ENCODE data around the gene OLFML2A.
"Not testable (repeated sequence)": the region's sequence is repeated elsewhere in the genome, so short reads cannot be mapped to it uniquely, and the experiment has no call there.

The OLFML2A gene

GRCh38 chr9:124761710-124762109 lies 15.2 kb upstream of the OLFML2A start:
- no peak for DNase-seq

GRCh38 chr9:124762633-124763032 lies 14.3 kb upstream of the OLFML2A start:
- DNase-seq = no peak

GRCh38 chr9:124764774-124765438 lies 12.0 kb upstream of the OLFML2A start:
- DNase-seq = no peak

- DNase-seq = no peak
Measured at GRCh38 chr9:124765439-124765835, 11.5 kb upstream of the OLFML2A start.

- DNase-seq = no peak
Measured at GRCh38 chr9:124766326-124766725, 10.6 kb upstream of the OLFML2A start.

GRCh38 chr9:124766815-124767554 lies 9.9 kb upstream of the OLFML2A start:
- DNase-seq = peak; percentile 22

- peak; percentile 39 for DNase-seq
Measured at GRCh38 chr9:124767821-124768220, 9.1 kb upstream of the OLFML2A start.

GRCh38 chr9:124768334-124768733 lies 8.6 kb upstream of the OLFML2A start:
- DNase-seq = no peak

- no peak for DNase-seq
Measured at GRCh38 chr9:124768750-124769548, 8.0 kb upstream of the OLFML2A start.

GRCh38 chr9:124769549-124770358 lies 7.2 kb upstream of the OLFML2A start:
- DNase-seq = no peak

GRCh38 chr9:124770359-124771020 lies 6.4 kb upstream of the OLFML2A start:
- DNase-seq = peak; percentile 44

GRCh38 chr9:124771021-124771866 lies 5.7 kb upstream of the OLFML2A start, which contains the start of gene NR6A1:
Gene NR6A1, minus strand, starts transcription at chr9:124771311.
- DNase-seq = peak; percentile 99

GRCh38 chr9:124771867-124772679 lies 4.9 kb upstream of the OLFML2A start:
- DNase-seq = peak; percentile 77

GRCh38 chr9:124772877-124773276 lies 4.1 kb upstream of the OLFML2A start:
- DNase-seq = not testable (repeated sequence)

- DNase-seq = no peak
Measured at GRCh38 chr9:124773473-124774128, 3.3 kb upstream of the OLFML2A start.

GRCh38 chr9:124774129-124774978 lies 2.6 kb upstream of the OLFML2A start:
- peak; percentile 89 for DNase-seq

GRCh38 chr9:124776618-124776953 lies 347 bp upstream of the OLFML2A start:
- DNase-seq = no peak

GRCh38 chr9:124778575-124779367 lies 1.8 kb downstream of the OLFML2A start:
- no peak for DNase-seq

All from suppressor macrophage treated with lipopolysaccharide for 4 hours (primary cell).